PFSK-1 (cell line): ENCODE data around the gene IZUMO3.

ENCODE experiments used
- FOXP2 ChIP-seq: optimal IDR thresholded peaks from 2 replicates; pipeline ENCODE3; 2011; ENCODE audit warnings: borderline replicate concordance, control low read depth, inconsistent platforms; ENCODE audit not compliant: insufficient read depth; ENCODE audit errors: extremely low read length, extremely low read depth
- POLR2AphosphoS5 ChIP-seq: IDR thresholded peaks from 2 replicates; pipeline ENCODE4 v1.6.1; 2012; ENCODE audit warnings: low read depth, mild to moderate bottlenecking, control low read depth, low read length, moderate library complexity
- SIN3A ChIP-seq: IDR thresholded peaks from 2 replicates; pipeline ENCODE4 v1.6.1; 2012; ENCODE audit warnings: mild to moderate bottlenecking, low read length, moderate library complexity, borderline replicate concordance; ENCODE audit not compliant: insufficient read depth
- TAF1 ChIP-seq: IDR thresholded peaks from 2 replicates; pipeline ENCODE4 v1.6.1; 2012; ENCODE audit warnings: low read length, control low read depth, borderline replicate concordance; ENCODE audit not compliant: insufficient read depth
- TF ChIP-seq, protein P1 (sequence below), 2 experiments: IDR thresholded peaks; 2 replicates each; pipeline versions ENCODE4 v1.6.1 to v1.8.0; 2011 to 2012; ENCODE audit warnings: low read depth in 2 of 2, low read length in 2 of 2, control low read depth in 1 of 2, inconsistent platforms in 1 of 2, mild to moderate bottlenecking in 1 of 2, moderate library complexity in 1 of 2; ENCODE audit not compliant: insufficient read depth in 1 of 2

GRCh38 chr9:24502206-24502937, 43.3 kb downstream of the IZUMO3 start:
- TF ChIP-seq POLR2AphosphoS5, result no peak
- TF ChIP-seq, protein P1, sequence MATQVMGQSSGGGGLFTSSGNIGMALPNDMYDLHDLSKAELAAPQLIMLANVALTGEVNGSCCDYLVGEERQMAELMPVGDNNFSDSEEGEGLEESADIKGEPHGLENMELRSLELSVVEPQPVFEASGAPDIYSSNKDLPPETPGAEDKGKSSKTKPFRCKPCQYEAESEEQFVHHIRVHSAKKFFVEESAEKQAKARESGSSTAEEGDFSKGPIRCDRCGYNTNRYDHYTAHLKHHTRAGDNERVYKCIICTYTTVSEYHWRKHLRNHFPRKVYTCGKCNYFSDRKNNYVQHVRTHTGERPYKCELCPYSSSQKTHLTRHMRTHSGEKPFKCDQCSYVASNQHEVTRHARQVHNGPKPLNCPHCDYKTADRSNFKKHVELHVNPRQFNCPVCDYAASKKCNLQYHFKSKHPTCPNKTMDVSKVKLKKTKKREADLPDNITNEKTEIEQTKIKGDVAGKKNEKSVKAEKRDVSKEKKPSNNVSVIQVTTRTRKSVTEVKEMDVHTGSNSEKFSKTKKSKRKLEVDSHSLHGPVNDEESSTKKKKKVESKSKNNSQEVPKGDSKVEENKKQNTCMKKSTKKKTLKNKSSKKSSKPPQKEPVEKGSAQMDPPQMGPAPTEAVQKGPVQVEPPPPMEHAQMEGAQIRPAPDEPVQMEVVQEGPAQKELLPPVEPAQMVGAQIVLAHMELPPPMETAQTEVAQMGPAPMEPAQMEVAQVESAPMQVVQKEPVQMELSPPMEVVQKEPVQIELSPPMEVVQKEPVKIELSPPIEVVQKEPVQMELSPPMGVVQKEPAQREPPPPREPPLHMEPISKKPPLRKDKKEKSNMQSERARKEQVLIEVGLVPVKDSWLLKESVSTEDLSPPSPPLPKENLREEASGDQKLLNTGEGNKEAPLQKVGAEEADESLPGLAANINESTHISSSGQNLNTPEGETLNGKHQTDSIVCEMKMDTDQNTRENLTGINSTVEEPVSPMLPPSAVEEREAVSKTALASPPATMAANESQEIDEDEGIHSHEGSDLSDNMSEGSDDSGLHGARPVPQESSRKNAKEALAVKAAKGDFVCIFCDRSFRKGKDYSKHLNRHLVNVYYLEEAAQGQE (IDR thresholded peaks at IDR 0.05; ENCODE audit: insufficient read depth in 1 of 2, low read depth in 2 of 2, low read length in 2 of 2), result no peak
- no peak for TF ChIP-seq TAF1
- no peak for TF ChIP-seq SIN3A
- TF ChIP-seq FOXP2, result no peak
